Left colon (tissue), 2 donors: ENCODE data around the gene OPN1MW3. TPM values are rescaled to one million over a fixed set of nuclear protein-coding genes. Genes with fewer than 3 reads are reported as not detected.
"Not testable (repeated sequence)": the region's sequence is repeated elsewhere in the genome, so short reads cannot be mapped to it uniquely, and the experiment has no call there.

Experiments used
- ATAC-seq: fragments of 200-7000 bp; cut with Tn5 transposase; one replicate; pipeline ENCODE4 v1.9.1; 2020; ENCODE audit warnings: mild to moderate bottlenecking, moderate library complexity
- DNase-seq, 2 donors: peaks; one replicate each; pipeline ENCODE4 v3.0.0-alpha.2; 2020
- intact Hi-C, 2 donors: fragments of 100-400 bp; cut with DNase I in 1 of 2; cut with micrococcal nuclease in 1 of 2; formaldehyde crosslinking; loops; one replicate each; pipeline versions ENCODE4 v1.11.2 to v1.14.0; 2022; cut with DNase I, micrococcal nuclease
- long read RNA-seq: library from polyadenylated mRNA; unstranded; transcript quantifications from one replicate; pipeline ENCODE4 v2.0.0, GENCODE V29; 2021
- total RNA-seq, 2 donors: library from RNA; stranded (reverse); fragmentation: NEBNext Ultra II Directional; extraction: Animal tissue kit (Norgen Biotek cat#: 25700); gene quantifications; one replicate each; pipeline ENCODE4 v1.2.1, GENCODE V29; 2021
- donor health status: DM: no; HTN: no; CAD: no.
- donor health status: DM: yes; HTN: yes; CAD: no.

The OPN1MW3 gene
- not detected for total RNA-seq
- long read RNA-seq = 0 reads

DNA sequence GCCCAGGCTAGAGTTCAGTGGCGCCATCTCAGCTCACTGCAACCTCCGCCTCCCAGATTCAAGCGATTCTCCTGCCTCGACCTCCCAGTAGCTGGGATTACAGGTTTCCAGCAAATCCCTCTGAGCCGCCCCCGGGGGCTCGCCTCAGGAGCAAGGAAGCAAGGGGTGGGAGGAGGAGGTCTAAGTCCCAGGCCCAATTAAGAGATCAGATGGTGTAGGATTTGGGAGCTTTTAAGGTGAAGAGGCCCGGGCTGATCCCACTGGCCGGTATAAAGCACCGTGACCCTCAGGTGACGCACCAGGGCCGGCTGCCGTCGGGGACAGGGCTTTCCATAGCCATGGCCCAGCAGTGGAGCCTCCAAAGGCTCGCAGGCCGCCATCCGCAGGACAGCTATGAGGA lies at the start of gene OPN1MW3:
Gene OPN1MW3 (plus strand): TSS at position 301 of the 400 bp plus-strand sequence. CDS start 38 bp downstream, at position 339.
- ATAC-seq, DNase-seq, intact Hi-C loops: not testable (repeated sequence)

DNA sequence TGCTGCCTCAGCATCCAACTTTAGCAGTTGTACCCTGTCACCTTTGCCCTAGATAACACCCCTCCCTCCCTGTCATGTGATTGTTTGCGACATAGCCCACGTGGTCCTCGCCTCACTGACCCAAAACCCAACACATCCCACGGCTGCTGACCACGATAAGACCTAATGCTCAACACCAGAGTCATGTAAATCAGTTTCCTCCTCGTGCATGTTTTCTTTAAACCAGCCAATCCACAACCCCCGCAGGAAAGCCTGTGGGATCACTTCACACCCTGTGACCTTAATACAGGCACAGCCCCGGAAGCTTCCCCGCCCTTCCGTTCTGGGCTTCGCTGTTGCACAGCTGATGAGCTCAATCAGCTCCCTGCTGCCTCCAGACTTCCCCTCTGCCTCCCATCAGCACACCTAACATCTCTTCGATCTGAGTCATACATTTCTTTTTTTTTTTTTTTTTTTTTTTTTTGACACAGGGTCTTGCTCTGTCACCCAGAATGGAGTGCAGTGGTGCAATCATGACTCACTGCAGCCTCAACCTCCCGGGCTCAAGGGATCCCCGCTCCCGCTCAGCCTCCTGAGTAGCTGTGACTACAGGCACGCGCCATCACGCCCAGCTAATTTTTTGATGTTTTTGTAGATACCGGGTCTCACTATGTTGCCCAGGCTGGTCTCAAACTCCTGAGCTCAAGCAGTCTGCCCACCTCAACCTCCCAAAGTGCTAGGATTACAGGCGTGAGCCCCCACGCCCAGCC lies 47.5 kb upstream of the OPN1MW3 start:
- peak; percentile 41 for ATAC-seq
- intact Hi-C loops, DNase-seq: not testable (repeated sequence)

DNA sequence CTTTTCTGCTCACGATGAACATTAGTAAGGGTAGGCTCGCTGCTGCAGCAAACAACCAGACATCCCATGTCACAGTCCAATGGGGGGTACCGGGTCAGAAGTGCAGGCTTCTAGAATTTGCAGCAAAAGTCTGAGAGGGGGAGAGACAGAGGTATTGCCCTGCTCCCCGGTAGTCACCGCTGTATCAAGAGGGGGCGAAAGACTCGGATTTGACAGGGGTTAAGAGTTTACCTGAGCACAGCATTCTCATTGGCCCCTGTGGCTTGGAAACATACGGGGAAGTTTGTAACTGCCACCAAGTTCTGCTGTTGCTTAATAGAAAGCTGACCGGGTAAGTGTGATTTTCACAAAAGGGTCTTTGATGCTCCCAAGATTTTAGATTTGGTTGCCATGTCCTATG lies 46.3 kb upstream of the OPN1MW3 start:
- ATAC-seq, intact Hi-C loops: not testable (repeated sequence)

DNA sequence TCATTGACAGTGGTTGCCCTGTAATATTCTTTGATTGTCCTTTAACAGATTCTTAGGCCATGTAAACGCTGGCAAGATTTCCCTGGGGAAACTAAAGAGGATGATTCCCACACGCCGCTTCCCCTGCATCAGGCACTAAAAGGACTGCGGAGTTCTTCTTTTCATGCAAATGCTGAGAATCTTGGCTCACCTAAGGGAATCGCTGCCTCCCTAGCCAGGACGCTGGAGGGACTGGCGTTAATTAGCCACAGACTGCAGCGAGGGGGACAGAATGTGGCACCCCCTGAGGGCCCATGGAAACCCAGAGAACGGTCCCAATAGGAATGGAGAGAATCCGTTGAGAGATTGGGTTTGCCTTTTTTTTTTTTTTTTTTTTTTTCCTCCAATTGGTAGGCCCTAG lies 45.9 kb upstream of the OPN1MW3 start:
- DNase-seq, ATAC-seq, intact Hi-C loops: not testable (repeated sequence)

More for the DNA sequence above, 46.3 kb upstream of the OPN1MW3 start:
- DNase-seq = peak; percentile 0 to 15

GRCh38 chrX:154219456-154219855 lies 37.9 kb upstream of the OPN1MW3 start, which contains the start of gene OPN1MW2:
TSS of gene OPN1MW2 (plus strand) at chrX:154219756. CDS start at chrX:154219816, 60 bp downstream.
- intact Hi-C loops, ATAC-seq, DNase-seq: not testable (repeated sequence)

DNA sequence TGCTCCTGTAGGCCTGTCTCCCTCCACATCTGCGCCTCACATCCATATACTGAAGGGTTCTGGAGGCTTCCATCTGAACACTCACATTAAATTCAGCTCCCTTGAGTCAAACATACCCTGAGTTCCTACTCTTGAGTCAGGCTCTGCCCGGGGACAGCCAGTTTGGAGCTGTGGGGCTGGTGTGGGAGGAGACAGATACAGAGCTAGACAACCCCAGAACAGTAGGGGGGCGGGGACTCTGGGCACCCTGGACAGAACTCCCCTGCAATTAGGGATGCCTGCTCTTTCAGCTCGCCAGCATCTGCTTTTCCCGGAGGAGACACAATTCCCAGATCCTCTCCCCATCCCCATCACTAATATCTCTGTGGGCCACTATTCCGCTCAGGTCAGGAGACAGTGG lies 32.1 kb upstream of the OPN1MW3 start:
- intact Hi-C loops, ATAC-seq, DNase-seq: not testable (repeated sequence)

DNA sequence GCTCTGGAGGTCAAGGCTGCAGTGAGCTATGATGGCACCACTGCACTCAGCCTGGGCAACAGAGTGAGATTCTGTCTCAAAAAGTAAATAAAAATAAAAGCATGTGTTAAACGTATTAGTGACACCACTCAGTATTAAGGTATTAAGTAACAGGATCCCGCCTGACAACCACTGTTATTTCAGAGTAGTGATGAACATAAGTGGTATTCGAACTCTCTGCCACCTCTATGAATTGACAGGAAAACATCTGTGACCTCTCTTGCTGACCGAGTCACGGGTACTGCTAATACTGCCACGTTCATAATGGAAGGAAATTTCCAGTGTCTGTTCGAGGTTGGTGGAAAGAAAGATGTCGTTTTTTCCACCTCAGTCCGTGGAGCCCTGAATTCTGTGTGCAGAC lies 30.7 kb upstream of the OPN1MW3 start:
- intact Hi-C loops, ATAC-seq, DNase-seq: not testable (repeated sequence)

DNA sequence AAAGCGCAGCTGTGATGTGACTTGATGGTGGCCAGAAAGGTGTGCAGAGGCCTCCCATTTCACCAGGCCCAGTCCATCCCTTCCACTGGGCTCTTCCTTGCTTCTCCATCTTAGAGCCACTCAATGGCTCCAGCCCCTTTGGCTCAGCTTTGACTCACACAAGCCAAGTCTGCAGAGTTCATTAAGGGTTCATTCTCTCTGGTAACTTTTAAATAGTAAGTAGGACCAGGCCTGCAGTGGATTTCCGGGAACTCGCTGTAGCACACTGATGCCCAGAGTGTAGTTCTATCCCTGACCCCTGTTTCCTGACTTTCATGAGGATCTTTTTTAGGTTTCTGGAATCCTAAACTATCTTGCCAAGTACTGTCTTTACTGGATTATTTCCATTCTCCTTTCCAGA lies 25.9 kb upstream of the OPN1MW3 start:
- DNase-seq, intact Hi-C loops, ATAC-seq: not testable (repeated sequence)

GRCh38 chrX:154233620-154234019 lies 23.8 kb upstream of the OPN1MW3 start:
- intact Hi-C loops, ATAC-seq, DNase-seq: not testable (repeated sequence)

GRCh38 chrX:154238939-154239559 lies 18.3 kb upstream of the OPN1MW3 start:
- DNase-seq, intact Hi-C loops, ATAC-seq: not testable (repeated sequence)

GRCh38 chrX:154239982-154240503 lies 17.3 kb upstream of the OPN1MW3 start:
- ATAC-seq = not testable (repeated sequence)

DNA sequence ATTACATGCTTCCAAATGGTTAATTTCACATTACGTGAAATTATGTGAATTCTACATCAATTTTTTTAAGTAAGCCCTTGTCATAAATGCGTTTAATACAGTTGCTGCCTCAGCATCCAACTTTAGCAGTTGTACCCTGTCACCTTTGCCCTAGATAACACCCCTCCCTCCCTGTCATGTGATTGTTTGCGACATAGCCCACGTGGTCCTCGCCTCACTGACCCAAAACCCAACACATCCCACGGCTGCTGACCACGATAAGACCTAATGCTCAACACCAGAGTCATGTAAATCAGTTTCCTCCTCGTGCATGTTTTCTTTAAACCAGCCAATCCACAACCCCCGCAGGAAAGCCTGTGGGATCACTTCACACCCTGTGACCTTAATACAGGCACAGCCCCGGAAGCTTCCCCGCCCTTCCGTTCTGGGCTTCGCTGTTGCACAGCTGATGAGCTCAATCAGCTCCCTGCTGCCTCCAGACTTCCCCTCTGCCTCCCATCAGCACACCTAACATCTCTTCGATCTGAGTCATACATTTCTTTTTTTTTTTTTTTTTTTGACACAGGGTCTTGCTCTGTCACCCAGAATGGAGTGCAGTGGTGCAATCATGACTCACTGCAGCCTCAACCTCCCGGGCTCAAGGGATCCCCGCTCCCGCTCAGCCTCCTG lies 9.9 kb upstream of the OPN1MW3 start:
- DNase-seq, intact Hi-C loops: not testable (repeated sequence)
- peak; percentile 38 for ATAC-seq

More at GRCh38 chrX:154239982-154240503, 17.3 kb upstream of the OPN1MW3 start:
- DNase-seq, intact Hi-C loops: not testable (repeated sequence)

DNA sequence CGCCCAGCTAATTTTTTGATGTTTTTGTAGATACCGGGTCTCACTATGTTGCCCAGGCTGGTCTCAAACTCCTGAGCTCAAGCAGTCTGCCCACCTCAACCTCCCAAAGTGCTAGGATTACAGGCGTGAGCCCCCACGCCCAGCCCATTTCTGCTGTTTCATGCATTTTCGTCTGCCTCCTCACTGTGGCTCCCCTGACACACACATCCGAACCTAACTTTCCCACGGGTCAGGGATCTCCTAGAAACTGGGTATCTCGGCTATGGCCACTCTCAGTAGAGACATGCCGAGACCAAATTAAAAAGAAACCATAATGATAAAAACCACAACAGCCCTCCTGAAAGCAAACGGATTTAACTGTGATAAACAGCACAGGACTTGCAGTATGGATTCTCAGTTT lies 9.3 kb upstream of the OPN1MW3 start:
- DNase-seq, ATAC-seq, intact Hi-C loops: not testable (repeated sequence)

DNA sequence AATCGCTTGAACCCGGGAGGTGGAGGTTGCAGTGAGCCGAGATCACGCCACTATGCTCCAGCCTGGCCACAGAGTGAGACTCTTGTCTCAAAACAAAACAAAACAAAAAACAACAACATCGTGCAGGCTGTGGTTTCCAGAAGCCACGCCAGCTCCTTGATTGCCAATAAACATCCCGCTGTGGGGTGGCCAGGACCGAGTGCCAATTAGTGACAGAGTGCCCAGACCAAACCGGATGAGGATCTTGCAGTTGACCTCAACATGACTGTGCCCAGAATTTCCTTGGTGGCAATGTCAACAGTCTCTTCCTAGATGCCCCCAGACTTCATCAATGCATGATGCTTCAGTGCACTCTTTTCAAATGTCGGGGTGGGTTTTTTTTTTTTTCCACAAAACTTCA lies 1.3 kb downstream of the OPN1MW3 start:
- intact Hi-C loops, ATAC-seq, DNase-seq: not testable (repeated sequence)

- intact Hi-C loops, DNase-seq, ATAC-seq: not testable (repeated sequence)
Observed at GRCh38 chrX:154263072-154263471, 5.7 kb downstream of the OPN1MW3 start.

DNA sequence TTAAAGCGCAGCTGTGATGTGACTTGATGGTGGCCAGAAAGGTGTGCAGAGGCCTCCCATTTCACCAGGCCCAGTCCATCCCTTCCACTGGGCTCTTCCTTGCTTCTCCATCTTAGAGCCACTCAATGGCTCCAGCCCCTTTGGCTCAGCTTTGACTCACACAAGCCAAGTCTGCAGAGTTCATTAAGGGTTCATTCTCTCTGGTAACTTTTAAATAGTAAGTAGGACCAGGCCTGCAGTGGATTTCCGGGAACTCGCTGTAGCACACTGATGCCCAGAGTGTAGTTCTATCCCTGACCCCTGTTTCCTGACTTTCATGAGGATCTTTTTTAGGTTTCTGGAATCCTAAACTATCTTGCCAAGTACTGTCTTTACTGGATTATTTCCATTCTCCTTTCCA lies 11.9 kb downstream of the OPN1MW3 start:
- intact Hi-C loops, DNase-seq, ATAC-seq: not testable (repeated sequence)

- peak; percentile 46 for ATAC-seq
- intact Hi-C loops, DNase-seq: not testable (repeated sequence)
Observed at GRCh38 chrX:154284489-154285338, 27.3 kb downstream of the OPN1MW3 start.

DNA sequence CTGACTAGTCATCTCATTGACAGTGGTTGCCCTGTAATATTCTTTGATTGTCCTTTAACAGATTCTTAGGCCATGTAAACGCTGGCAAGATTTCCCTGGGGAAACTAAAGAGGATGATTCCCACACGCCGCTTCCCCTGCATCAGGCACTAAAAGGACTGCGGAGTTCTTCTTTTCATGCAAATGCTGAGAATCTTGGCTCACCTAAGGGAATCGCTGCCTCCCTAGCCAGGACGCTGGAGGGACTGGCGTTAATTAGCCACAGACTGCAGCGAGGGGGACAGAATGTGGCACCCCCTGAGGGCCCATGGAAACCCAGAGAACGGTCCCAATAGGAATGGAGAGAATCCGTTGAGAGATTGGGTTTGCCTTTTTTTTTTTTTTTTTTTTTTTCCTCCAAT lies 29.0 kb downstream of the OPN1MW3 start:
- intact Hi-C loops, ATAC-seq, DNase-seq: not testable (repeated sequence)
